ENCODE measurements around the gene NAP1L4. TPM values are rescaled to one million over a fixed set of nuclear protein-coding genes. Genes with fewer than 3 reads are reported as not detected.

The NAP1L4 gene
- total RNA-seq, 1 experiment from 2014 or later = 274 TPM

- in situ Hi-C loops (cut with HindIII; ENCODE audit: low pct_unique_long_range_greater_than_20kb, low sequenced_read_pairs) = no loop called here
- Histone ChIP-seq H3K27ac (ENCODE audit: low read length) (peak overlapping the region; percentile 66), H3K36me3 (ENCODE audit: control insufficient read depth, insufficient read depth, low read length) (no peaks in the 10 kb centered on the region), H3K9me3 (ENCODE audit: control insufficient read depth, insufficient read depth, low read depth, low read length) (no peaks in the 10 kb centered on the region), H3K4me3 (ENCODE audit: low read depth in 2 of 2, low read length in 2 of 2) (no peak overlapping the region), H3K27me3 (ENCODE audit: control insufficient read depth, insufficient read depth, low read length) (no peaks in the 10 kb centered on the region), H3K4me1 (ENCODE audit: control insufficient read depth, insufficient read depth, low read length) (peaks cover 41% of the 10 kb centered on the region)
- ChIA-PET CTCF (interaction anchor here (0.7 kb wide), 1 partner anchor 135 kb away, joined by 3 read pairs; no protein-coding TSS in a partner anchor), POLR2A (no interaction called here)
- ATAC-seq (peak; percentile 1; the same call in 1 of the 2 replicates), DNase-seq (ENCODE audit: low read depth, low spot score) (no peak)
- no TSS peak for BruUV-seq (replicated peaks)
- intact Hi-C loops (cut with micrococcal nuclease; ENCODE audit: unreplicated experiment) = no loop called here
- no peak for TF ChIP-seq TCF7L2 (IDR thresholded peaks at IDR 0.05; ENCODE audit: low read depth, low read length)
- TF ChIP-seq REST (IDR thresholded peaks at IDR 0.05; ENCODE audit: insufficient read depth in 1 of 2, low read depth in 2 of 2, low read length in 1 of 2) = no peak
These were observed 80.2 kb downstream of the NAP1L4 start for GRCh38 chr11:2911785-2912391.

- TF ChIP-seq CTCF (IDR thresholded peaks at IDR 0.05) (no peak), POLR2AphosphoS5 (IDR thresholded peaks at IDR 0.05; ENCODE audit: low read depth, low read length) (no peak), TCF7L2 (IDR thresholded peaks at IDR 0.05; ENCODE audit: low read depth, low read length) (no peak)
- no peak overlapping the region for H3K27ac ChIP-seq (ENCODE audit: low read length)
- H3K9me3 ChIP-seq (ENCODE audit: control insufficient read depth, insufficient read depth, low read depth, low read length) = no peaks in the 10 kb centered on the region
- no peaks in the 10 kb centered on the region for H3K36me3 ChIP-seq (ENCODE audit: control insufficient read depth, insufficient read depth, low read length)
- intact Hi-C loops (cut with micrococcal nuclease; ENCODE audit: unreplicated experiment) = no loop called here
- no TSS peak for BruUV-seq (replicated peaks)
- ChIA-PET POLR2A (no interaction called here), CTCF (interaction anchor here (0.7 kb wide), 1 partner anchor 135 kb away, joined by 3 read pairs; no protein-coding TSS in a partner anchor)
- no peaks in the 10 kb centered on the region for H3K27me3 ChIP-seq (ENCODE audit: control insufficient read depth, insufficient read depth, low read length)
- ATAC-seq (no peak), DNase-seq (ENCODE audit: low read depth, low spot score) (no peak)
- no peak overlapping the region for H3K4me3 ChIP-seq (ENCODE audit: low read depth in 2 of 2, low read length in 2 of 2)
- H3K4me1 ChIP-seq (ENCODE audit: control insufficient read depth, insufficient read depth, low read length) = peaks cover 41% of the 10 kb centered on the region
- in situ Hi-C loops (cut with HindIII; ENCODE audit: low pct_unique_long_range_greater_than_20kb, low sequenced_read_pairs) = no loop called here
These were observed 80.9 kb downstream of the NAP1L4 start for GRCh38 chr11:2911088-2911784.

GRCh38 chr11:2910401-2910955, 81.7 kb downstream of the NAP1L4 start:
- ChIA-PET CTCF (no interaction called here), POLR2A (no interaction called here)
- Histone ChIP-seq H3K4me1 (ENCODE audit: control insufficient read depth, insufficient read depth, low read length) (peaks cover 41% of the 10 kb centered on the region), H3K27me3 (ENCODE audit: control insufficient read depth, insufficient read depth, low read length) (no peaks in the 10 kb centered on the region), H3K27ac (ENCODE audit: low read length) (no peak overlapping the region), H3K36me3 (ENCODE audit: control insufficient read depth, insufficient read depth, low read length) (no peaks in the 10 kb centered on the region), H3K4me3 (ENCODE audit: low read depth in 2 of 2, low read length in 2 of 2) (no peak overlapping the region), H3K9me3 (ENCODE audit: control insufficient read depth, insufficient read depth, low read depth, low read length) (no peaks in the 10 kb centered on the region)
- ATAC-seq (no peak), DNase-seq (ENCODE audit: low read depth, low spot score) (no peak)
- BruUV-seq (replicated peaks) = no TSS peak
- TF ChIP-seq POLR2AphosphoS5 (IDR thresholded peaks at IDR 0.05; ENCODE audit: low read depth, low read length) = no peak
- TF ChIP-seq REST (IDR thresholded peaks at IDR 0.05; ENCODE audit: insufficient read depth in 1 of 2, low read depth in 2 of 2, low read length in 1 of 2) = no peak
- TF ChIP-seq TCF7L2 (IDR thresholded peaks at IDR 0.05; ENCODE audit: low read depth, low read length) = no peak
- TF ChIP-seq CTCF (IDR thresholded peaks at IDR 0.05) = no peak
- no peak for TF ChIP-seq SIN3A (IDR thresholded peaks at IDR 0.05; ENCODE audit: borderline replicate concordance, insufficient read depth, low read depth, low read length)
- intact Hi-C loops (cut with micrococcal nuclease; ENCODE audit: unreplicated experiment) (no loop called here), in situ Hi-C loops (cut with HindIII; ENCODE audit: low pct_unique_long_range_greater_than_20kb, low sequenced_read_pairs) (no loop called here)

Data from Panc1 (cell line).